ENCODE data around the gene USP25.

The USP25 gene

DNA sequence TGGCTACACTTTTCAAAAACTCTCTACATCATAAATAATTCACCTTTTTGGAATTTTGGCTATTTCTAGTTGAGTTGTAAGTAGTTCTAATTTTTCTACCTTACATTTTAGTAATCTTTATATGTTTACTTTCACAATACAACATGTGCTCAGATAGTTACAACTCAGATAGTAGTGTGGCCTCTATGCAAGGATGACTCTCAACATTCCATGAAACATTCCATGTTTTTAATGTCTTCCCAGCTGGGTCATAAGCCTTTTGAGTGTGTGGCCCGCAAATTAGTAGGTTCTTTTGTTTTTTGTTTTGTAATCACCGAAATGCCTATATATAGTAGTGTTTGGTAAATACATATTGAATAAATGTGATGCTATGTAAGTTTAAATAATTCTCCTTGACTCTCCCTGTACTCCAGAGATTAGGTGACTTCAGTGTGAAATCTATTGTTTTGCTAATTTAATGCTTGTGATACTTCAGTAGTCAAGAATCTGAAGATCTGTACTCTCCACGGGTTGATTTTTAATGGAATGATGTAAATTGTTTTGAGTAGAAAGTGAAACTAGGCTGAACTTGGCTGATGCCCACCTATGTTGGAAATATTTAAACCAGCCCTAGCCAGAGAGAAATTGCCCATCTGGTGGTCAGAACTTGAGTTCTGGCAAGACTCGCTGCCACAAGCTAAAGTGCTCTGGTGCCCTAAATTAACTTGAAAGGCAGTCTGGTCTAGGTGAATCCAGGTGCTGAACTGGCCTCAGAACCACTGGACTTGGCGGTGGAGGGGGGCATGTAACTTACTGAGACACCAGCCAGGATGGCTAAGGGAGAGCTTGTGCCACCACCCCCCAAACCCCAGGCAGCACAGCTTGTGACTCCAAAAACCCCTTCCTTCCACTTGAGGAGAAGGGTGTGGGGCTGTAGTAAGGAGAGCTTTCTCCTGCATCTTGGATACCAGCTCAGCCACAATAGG, 165.6 kb downstream of the USP25 start:
- TF ChIP-seq, protein P1, sequence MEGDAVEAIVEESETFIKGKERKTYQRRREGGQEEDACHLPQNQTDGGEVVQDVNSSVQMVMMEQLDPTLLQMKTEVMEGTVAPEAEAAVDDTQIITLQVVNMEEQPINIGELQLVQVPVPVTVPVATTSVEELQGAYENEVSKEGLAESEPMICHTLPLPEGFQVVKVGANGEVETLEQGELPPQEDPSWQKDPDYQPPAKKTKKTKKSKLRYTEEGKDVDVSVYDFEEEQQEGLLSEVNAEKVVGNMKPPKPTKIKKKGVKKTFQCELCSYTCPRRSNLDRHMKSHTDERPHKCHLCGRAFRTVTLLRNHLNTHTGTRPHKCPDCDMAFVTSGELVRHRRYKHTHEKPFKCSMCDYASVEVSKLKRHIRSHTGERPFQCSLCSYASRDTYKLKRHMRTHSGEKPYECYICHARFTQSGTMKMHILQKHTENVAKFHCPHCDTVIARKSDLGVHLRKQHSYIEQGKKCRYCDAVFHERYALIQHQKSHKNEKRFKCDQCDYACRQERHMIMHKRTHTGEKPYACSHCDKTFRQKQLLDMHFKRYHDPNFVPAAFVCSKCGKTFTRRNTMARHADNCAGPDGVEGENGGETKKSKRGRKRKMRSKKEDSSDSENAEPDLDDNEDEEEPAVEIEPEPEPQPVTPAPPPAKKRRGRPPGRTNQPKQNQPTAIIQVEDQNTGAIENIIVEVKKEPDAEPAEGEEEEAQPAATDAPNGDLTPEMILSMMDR (IDR thresholded peaks at IDR 0.05; ENCODE audit: control insufficient read depth, insufficient read depth, low read depth, low read length, missing control alignments): no peak
- no peak overlapping the region for H3K4me3 ChIP-seq (ENCODE audit: control insufficient read depth, low read depth, low read length)
- no peak for DNase-seq (ENCODE audit: low read depth)

DNA sequence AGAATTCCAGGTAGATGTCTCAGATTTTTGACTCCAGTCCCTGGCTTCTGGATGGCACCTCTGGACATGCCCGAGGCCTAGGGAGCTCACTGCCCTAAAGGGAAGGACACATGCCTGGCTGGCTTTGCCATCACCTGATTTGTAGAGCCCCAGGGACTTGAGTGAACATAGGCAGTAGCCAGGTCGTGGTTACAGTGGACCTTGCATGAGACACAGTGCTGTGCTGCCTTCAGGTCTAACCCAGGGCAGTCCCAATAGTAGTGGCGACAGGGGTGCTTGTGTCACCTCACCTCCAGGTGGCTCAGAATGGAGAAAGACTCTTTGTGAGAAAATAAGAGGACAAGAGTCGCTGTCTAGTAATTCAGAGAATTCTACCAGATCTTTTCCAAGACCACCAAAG, 166.7 kb downstream of the USP25 start:
- no peak overlapping the region for H3K4me3 ChIP-seq (ENCODE audit: control insufficient read depth, low read depth, low read length)
- TF ChIP-seq, protein P1 (IDR thresholded peaks at IDR 0.05; ENCODE audit: control insufficient read depth, insufficient read depth, low read depth, low read length, missing control alignments): no peak
- no peak for DNase-seq (ENCODE audit: low read depth)

DNA sequence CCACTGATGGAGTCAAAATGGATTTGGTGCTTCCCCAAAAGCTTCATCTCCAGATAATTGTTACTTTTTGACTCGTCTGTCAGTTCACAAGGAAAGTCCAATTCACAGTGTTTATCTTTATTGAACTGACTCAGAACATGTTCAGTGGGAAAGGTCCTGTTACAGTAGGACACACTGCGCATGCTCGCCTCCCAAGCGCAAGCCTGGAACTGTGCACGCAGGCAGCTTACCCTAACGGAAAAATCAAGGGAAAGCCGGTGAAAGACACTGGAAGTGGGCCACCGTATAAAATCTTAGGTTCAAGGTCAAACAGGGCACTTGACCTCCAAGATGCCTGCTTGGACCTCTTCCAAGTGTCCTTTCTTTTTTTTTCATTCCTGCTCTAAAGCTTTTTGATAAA, 174.6 kb downstream of the USP25 start:
- DNase-seq (ENCODE audit: low read depth): no peak
- no peak overlapping the region for H3K4me3 ChIP-seq (ENCODE audit: control insufficient read depth, low read depth, low read length)
- TF ChIP-seq, protein P1 (IDR thresholded peaks at IDR 0.05; ENCODE audit: control insufficient read depth, insufficient read depth, low read depth, low read length, missing control alignments): no peak

DNA sequence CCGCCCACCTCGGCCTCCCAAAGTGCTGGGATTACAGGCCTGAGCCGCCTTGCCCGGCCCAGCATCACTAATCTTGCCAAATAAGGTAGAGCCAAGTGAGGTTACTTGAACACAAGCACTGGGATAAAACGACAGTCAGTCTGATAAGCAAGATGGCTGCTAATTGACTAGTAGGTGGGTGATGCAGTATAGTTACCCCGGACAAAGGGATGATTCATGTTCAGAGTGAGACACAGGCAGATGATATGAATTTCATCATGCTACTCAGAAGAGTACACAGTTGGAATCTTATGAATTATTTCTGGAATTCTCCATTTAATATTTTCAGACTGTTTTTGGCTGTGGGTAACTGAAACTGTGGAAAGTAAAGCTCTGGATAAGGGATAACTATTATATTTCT, 178.4 kb downstream of the USP25 start:
- no peak for DNase-seq (ENCODE audit: low read depth)
- H3K4me3 ChIP-seq (ENCODE audit: control insufficient read depth, low read depth, low read length): no peak overlapping the region
- TF ChIP-seq, protein P1 (IDR thresholded peaks at IDR 0.05; ENCODE audit: control insufficient read depth, insufficient read depth, low read depth, low read length, missing control alignments): no peak

DNA sequence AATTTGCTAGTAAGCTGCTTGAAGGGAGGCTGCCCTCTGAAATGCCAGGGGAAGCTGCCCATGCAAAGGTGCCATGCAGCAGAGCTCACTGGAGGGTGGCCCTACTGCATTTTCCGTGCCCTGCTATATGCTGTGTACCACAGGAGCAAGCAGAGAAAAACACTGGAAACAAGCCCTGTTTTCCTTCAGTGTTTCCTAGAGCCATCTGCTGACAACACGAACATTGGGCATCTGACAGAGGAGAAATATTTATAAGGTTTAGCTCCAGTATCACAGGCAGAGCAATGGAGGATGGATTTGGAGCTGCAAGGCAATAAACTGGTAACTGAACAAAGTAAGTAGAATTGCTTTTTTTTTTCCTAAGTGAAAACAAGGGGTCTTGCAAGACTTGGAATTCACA, 198.4 kb downstream of the USP25 start:
- no peak overlapping the region for H3K4me3 ChIP-seq (ENCODE audit: control insufficient read depth, low read depth, low read length)
- no peak for DNase-seq (ENCODE audit: low read depth)
- TF ChIP-seq, protein P1 (IDR thresholded peaks at IDR 0.05; ENCODE audit: control insufficient read depth, insufficient read depth, low read depth, low read length, missing control alignments): no peak

DNA sequence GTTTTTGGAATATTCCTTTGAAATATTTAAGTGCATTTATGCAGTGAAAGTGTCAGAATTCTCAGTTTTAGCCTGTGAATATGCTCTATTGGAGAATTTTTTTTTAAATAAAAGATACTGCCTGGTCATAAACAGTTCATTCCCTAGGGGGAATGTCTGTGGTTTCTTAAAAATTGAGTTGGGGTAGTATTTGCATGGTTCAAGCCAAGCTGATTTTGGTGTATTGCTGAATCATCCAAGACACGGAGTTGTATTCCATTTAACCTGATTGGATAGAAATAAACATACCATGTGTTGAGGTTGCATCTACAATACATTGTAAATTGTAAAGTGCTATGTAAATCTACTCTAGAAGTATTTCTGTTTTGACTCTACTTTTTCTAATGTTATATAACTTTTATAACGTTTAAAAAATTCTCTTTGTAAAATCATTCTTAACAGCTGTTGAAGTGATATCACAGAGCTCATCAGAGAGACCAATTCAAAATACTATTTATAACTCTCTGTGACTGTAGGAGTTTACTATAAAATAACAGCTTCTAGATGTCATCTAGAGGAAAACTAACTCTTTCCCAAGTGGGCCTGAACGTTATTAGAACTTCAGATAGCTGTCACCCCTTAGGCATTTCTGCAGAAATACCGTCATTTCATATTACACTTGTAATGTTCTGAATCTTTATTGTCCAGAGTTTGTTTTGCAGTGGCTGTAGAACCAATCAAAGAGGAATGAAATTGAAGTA, 199.1 kb downstream of the USP25 start:
- no peak overlapping the region for H3K4me3 ChIP-seq (ENCODE audit: control insufficient read depth, low read depth, low read length)
- DNase-seq (ENCODE audit: low read depth): no peak
- TF ChIP-seq, protein P1 (IDR thresholded peaks at IDR 0.05; ENCODE audit: control insufficient read depth, insufficient read depth, low read depth, low read length, missing control alignments): no peak

Data from AG09309 (cell line).